Gastroesophageal sphincter (tissue), 3 donors: ENCODE measurements around the gene PTPRN2.

Experiments used
- CTCF ChIP-seq, 4 experiments: fragments of 200-600 bp in 2 of 4; fragments of 450-650 bp in 2 of 4; sonication (generic) in 1 of 4; IDR thresholded peaks; one replicate each; pipeline ENCODE4 v1.5.1; 2017 to 2019; ENCODE audit warnings: antibody characterized with exemption in 4 of 4, mild to moderate bottlenecking in 2 of 4, moderate library complexity in 2 of 4
- POLR2AphosphoS5 ChIP-seq: sonication (generic); formaldehyde crosslinking; IDR thresholded peaks from one replicate; pipeline ENCODE4 v1.6.1; 2017; ENCODE audit warnings: antibody characterized with exemption

- TF ChIP-seq POLR2AphosphoS5 (no peak), CTCF (IDR thresholded peaks at IDR 0.05) (no peak)
Measured at GRCh38 chr7:157795199-157795598, 792.4 kb downstream of the PTPRN2 start.
